ENCODE results near the gene PLEKHA8.
A peak's percentile ranks its signal among the peaks of the same experiment; 100 is the strongest.

DNA sequence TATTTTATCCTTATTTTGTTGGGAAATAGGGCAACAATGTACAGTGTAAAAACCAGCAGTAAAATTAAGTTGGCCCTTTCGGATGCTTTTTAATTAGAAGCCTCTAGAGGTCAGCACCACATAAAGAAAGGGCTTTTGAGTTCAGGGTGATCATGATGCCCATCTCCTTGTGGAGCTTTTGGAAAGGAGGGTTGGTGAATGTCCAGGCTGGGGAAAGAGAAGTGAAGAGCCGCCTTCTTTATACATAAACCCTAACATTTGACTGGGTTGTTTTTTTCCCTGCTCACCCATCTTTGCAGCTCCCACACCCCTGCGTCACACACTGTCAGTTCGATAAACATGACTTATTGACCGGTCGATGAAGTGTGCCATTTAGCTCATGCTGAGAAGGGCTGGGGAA lies 136.4 kb downstream of the PLEKHA8 start:
- TF ChIP-seq CTCF (IDR thresholded peaks at IDR 0.05) (peak; percentile 45 to 60 (median 48)), POLR2A (IDR thresholded peaks at IDR 0.05) (no peak)
